Measurements from ENCODE around the gene SLC6A18.

The SLC6A18 gene

DNA sequence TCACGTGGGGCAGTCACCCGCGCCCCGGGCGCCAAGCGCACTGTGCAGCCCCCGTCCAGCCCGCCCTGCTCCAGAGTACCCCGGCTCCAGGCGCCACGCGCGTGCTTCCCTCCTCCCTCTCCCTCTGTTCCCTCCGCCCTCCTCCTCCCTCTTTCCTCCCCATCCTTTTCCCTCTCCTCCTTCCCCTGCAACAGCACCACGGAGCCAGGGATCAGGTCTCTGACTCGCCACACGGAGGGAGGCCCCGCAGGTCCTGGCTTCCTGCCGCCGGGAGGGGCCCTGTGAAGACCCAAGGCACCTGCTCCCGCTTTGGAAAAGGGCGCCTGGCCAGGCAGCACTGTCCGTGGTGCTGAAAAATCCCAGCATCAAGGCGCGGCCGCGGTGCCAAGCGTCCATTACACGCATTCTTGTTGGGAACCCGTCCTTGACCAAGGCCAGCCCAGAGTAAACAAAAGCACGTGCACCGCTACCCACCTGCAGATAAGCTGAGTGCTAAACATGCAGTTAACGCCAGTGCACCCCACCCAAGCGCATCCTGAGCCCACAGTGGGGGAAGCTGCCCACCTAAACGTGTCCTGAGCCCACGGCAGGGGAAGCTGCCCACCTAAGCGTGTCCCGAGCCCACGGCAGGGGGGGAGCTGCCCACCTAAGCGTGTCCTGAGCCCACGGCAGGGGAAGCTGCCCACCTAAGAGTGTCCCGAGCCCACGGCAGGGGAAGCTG, 21.7 kb downstream of the SLC6A18 start (continued):
- TF ChIP-seq, protein P1, sequence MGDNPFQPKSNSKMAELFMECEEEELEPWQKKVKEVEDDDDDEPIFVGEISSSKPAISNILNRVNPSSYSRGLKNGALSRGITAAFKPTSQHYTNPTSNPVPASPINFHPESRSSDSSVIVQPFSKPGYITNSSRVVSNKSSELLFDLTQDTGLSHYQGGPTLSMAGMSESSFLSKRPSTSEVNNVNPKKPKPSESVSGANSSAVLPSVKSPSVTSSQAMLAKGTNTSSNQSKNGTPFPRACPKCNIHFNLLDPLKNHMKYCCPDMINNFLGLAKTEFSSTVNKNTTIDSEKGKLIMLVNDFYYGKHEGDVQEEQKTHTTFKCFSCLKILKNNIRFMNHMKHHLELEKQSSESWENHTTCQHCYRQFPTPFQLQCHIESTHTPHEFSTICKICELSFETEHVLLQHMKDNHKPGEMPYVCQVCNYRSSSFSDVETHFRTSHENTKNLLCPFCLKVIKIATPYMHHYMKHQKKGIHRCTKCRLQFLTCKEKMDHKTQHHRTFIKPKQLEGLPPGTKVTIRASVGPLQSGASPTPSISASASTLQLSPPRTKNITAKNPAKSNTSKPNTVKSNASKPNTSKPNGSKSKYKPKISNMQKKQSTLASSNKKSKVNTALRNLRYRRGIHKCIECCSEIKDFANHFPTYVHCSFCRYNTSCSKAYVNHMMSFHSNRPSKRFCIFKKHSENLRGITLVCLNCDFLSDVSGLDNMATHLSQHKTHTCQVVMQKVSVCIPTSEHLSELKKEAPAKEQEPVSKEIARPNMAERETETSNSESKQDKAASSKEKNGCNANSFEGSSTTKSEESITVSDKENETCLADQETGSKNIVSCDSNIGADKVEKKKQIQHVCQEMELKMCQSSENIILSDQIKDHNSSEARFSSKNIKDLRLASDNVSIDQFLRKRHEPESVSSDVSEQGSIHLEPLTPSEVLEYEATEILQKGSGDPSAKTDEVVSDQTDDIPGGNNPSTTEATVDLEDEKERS (tag by site-specific recombination; IDR thresholded peaks at IDR 0.05), result no peak
- TF ChIP-seq, protein P2, sequence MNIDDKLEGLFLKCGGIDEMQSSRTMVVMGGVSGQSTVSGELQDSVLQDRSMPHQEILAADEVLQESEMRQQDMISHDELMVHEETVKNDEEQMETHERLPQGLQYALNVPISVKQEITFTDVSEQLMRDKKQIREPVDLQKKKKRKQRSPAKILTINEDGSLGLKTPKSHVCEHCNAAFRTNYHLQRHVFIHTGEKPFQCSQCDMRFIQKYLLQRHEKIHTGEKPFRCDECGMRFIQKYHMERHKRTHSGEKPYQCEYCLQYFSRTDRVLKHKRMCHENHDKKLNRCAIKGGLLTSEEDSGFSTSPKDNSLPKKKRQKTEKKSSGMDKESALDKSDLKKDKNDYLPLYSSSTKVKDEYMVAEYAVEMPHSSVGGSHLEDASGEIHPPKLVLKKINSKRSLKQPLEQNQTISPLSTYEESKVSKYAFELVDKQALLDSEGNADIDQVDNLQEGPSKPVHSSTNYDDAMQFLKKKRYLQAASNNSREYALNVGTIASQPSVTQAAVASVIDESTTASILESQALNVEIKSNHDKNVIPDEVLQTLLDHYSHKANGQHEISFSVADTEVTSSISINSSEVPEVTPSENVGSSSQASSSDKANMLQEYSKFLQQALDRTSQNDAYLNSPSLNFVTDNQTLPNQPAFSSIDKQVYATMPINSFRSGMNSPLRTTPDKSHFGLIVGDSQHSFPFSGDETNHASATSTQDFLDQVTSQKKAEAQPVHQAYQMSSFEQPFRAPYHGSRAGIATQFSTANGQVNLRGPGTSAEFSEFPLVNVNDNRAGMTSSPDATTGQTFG (tag by site-specific recombination; IDR thresholded peaks at IDR 0.05; ENCODE audit: borderline replicate concordance), result no peak
- TF ChIP-seq ZNF549 (tag by site-specific recombination; IDR thresholded peaks at IDR 0.05), result no peak
- TF ChIP-seq, protein P3, sequence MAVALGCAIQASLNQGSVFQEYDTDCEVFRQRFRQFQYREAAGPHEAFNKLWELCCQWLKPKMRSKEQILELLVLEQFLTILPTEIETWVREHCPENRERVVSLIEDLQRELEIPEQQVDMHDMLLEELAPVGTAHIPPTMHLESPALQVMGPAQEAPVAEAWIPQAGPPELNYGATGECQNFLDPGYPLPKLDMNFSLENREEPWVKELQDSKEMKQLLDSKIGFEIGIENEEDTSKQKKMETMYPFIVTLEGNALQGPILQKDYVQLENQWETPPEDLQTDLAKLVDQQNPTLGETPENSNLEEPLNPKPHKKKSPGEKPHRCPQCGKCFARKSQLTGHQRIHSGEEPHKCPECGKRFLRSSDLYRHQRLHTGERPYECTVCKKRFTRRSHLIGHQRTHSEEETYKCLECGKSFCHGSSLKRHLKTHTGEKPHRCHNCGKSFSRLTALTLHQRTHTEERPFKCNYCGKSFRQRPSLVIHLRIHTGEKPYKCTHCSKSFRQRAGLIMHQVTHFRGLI (tag by site-specific recombination; IDR thresholded peaks at IDR 0.05), result no peak
- TF ChIP-seq ZNF510 (tag by site-specific recombination; IDR thresholded peaks at IDR 0.05; ENCODE audit: insufficient replicate concordance), result no peak
- no peak for TF ChIP-seq SETDB1 (IDR thresholded peaks at IDR 0.05; ENCODE audit: insufficient read length, low read length)
- TF ChIP-seq ZNF48 (tag by site-specific recombination; IDR thresholded peaks at IDR 0.05), result no peak
- TF ChIP-seq ZBTB48 (tag by site-specific recombination; IDR thresholded peaks at IDR 0.05), result peak; percentile 82
- no peak for TF ChIP-seq REPIN1 (tag by site-specific recombination; IDR thresholded peaks at IDR 0.05; ENCODE audit: low read depth)
- TF ChIP-seq GLI4 (tag by site-specific recombination; IDR thresholded peaks at IDR 0.05), result no peak
- TF ChIP-seq ZNF529 (tag by site-specific recombination; IDR thresholded peaks at IDR 0.05; ENCODE audit: insufficient replicate concordance), result no peak
- no peak for TF ChIP-seq ZNF404 (tag by site-specific recombination; IDR thresholded peaks at IDR 0.05)
- no peak for TF ChIP-seq ZNF24 (tag by site-specific recombination; IDR thresholded peaks at IDR 0.05)
- no peak for TF ChIP-seq ZNF701 (tag by site-specific recombination; IDR thresholded peaks at IDR 0.05)
- peak; percentile 41; the same call in 1 of the 2 replicates for TF ChIP-seq KLF8 (tag by site-specific recombination; IDR thresholded peaks at IDR 0.05)
- TF ChIP-seq, protein P4, sequence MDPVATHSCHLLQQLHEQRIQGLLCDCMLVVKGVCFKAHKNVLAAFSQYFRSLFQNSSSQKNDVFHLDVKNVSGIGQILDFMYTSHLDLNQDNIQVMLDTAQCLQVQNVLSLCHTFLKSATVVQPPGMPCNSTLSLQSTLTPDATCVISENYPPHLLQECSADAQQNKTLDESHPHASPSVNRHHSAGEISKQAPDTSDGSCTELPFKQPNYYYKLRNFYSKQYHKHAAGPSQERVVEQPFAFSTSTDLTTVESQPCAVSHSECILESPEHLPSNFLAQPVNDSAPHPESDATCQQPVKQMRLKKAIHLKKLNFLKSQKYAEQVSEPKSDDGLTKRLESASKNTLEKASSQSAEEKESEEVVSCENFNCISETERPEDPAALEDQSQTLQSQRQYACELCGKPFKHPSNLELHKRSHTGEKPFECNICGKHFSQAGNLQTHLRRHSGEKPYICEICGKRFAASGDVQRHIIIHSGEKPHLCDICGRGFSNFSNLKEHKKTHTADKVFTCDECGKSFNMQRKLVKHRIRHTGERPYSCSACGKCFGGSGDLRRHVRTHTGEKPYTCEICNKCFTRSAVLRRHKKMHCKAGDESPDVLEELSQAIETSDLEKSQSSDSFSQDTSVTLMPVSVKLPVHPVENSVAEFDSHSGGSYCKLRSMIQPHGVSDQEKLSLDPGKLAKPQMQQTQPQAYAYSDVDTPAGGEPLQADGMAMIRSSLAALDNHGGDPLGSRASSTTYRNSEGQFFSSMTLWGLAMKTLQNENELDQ (tag by site-specific recombination; IDR thresholded peaks at IDR 0.05; ENCODE audit: low read depth), result no peak
- TF ChIP-seq YY1 (tag by site-specific recombination; IDR thresholded peaks at IDR 0.05), result no peak
- peak; percentile 61; the same call in 1 of the 2 replicates for TF ChIP-seq PBX3 (CRISPR knock-in tag; IDR thresholded peaks at IDR 0.05)
- TF ChIP-seq MZF1 (tag by site-specific recombination; IDR thresholded peaks at IDR 0.05; ENCODE audit: borderline replicate concordance), result no peak
- no peak for TF ChIP-seq ZNF10 (tag by site-specific recombination; IDR thresholded peaks at IDR 0.05)
- TF ChIP-seq ZNF623 (tag by site-specific recombination; IDR thresholded peaks at IDR 0.05), result no peak
- TF ChIP-seq ZSCAN23 (tag by site-specific recombination; IDR thresholded peaks at IDR 0.05), result no peak
- TF ChIP-seq ZNF776 (tag by site-specific recombination; IDR thresholded peaks at IDR 0.05; ENCODE audit: borderline replicate concordance), result no peak
- no peak for TF ChIP-seq ZNF239 (tag by site-specific recombination; IDR thresholded peaks at IDR 0.05)
- TF ChIP-seq HOXA7 (CRISPR knock-in tag; IDR thresholded peaks at IDR 0.05; ENCODE audit: borderline replicate concordance), result no peak
